Renal cortical epithelial cell (primary cell): ENCODE measurements around the gene RPTOR. TPM values are rescaled to one million over a fixed set of nuclear protein-coding genes. Genes with fewer than 3 reads are reported as not detected.
"Not testable (repeated sequence)": the region's sequence is repeated elsewhere in the genome, so short reads cannot be mapped to it uniquely, and the experiment has no call there.

Experiments used
- DNase-seq: peaks from one replicate; pipeline ENCODE4 v3.0.0-alpha.2; 2011; ENCODE audit warnings: low read depth
- total RNA-seq: library from RNA; depleted of rRNA; stranded (reverse); fragments of >200 nt; gene quantifications from 2 replicates; pipeline ENCODE4 v1.2.3, GENCODE V29; 2014

RPTOR gene
- total RNA-seq, 1 donor from 2014 or later = 35.5 TPM

DNA sequence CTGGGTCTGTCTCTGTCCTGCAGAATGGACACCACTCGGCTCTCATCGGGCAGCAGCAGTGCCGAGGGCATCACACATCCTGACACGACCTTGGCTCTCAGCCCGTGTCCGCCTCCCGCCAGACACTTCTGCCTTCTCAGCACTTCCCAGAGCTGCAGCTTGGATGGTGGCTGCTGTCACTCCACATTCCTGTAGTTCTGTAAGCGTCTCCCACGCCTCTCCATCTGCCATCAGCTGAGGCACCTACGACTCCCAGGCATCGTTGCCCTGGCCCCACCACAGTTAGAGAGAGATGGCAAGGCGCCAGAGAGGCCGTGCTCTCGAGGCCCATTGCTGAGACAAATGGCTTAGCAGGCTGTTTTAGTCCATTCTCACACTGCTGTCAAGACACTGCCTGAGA is 251.1 kb downstream of the RPTOR start:
- no peak for DNase-seq

DNA sequence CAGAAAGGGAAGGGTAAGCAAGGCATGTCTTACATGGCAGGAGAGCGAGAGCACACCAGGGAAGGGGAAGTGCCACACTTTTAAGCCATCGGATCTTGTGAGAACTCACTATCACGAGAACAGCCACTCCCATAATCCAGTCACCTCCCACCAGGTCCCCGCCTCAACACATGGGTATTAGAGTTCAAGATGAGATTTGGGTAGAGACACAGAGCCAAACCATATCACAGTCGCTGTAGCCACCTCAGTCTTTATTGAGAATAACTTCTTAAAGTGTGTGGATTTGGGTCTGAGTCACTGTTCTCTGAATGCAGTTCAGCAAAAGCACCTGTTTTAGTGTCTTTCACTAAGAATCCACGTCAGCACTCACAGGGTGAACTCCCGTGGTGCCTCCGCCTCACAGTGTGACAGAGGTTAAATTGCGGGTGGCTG is 251.8 kb downstream of the RPTOR start:
- DNase-seq = no peak

DNA sequence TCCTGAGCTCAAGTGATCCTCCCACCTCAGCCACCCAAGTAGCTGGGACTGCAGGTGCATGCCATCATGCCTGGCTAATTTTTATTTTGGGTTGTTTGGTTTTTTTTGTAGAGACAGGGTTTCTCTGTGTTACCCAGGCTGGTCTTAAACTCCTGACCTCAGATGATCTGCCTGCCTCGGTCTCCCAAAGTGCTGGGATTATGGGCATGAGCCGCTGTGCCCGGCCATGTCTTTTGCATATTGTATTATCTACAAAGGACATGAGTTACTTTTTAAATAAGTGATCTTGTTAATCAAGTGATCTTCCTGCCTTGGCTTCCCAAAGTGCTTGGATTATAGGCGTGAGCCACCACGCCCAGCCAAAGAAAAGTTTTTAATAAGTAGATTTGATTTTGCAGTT is 252.6 kb downstream of the RPTOR start:
- not testable (repeated sequence) for DNase-seq

DNA sequence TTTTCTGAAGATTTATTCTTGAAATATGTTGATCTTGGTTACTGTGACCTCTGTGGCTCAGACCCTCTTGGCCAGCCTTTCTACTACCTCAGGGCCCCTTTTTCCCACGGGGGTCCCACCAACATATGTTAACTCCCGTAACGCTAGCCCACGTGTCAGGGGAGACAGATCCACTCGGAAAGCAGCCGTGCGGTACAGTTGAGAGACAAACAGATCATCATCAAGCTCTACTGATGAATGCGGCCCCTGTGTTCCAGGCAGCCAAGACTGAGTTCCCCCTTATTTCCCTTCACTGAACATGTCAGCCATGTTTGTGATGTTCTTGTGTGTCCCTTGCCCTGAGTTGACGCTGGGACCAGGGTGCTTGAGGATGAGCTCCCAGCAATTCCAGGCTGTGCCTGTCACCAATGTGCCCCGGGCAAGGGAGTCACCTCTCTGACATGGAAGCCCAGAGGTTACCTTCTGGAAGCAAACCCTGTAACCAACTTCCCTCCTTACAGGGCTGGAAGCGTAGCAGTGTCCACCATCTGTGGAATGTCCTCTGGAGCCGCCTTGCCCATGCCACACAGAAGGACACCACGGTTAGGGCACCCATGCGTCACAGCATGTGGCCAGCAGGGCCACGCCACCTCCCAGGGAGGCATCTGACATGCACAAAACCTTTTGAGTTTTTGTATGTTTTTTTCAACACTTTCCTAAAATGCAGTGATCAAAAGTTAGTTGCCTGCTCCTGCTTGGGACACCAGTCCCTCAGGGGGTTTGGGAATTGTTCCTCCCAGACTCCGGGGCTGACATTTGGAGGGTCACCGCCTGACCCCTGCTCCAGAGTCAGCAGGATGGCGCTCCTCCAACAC is 253.3 kb downstream of the RPTOR start:
- DNase-seq = no peak

DNA sequence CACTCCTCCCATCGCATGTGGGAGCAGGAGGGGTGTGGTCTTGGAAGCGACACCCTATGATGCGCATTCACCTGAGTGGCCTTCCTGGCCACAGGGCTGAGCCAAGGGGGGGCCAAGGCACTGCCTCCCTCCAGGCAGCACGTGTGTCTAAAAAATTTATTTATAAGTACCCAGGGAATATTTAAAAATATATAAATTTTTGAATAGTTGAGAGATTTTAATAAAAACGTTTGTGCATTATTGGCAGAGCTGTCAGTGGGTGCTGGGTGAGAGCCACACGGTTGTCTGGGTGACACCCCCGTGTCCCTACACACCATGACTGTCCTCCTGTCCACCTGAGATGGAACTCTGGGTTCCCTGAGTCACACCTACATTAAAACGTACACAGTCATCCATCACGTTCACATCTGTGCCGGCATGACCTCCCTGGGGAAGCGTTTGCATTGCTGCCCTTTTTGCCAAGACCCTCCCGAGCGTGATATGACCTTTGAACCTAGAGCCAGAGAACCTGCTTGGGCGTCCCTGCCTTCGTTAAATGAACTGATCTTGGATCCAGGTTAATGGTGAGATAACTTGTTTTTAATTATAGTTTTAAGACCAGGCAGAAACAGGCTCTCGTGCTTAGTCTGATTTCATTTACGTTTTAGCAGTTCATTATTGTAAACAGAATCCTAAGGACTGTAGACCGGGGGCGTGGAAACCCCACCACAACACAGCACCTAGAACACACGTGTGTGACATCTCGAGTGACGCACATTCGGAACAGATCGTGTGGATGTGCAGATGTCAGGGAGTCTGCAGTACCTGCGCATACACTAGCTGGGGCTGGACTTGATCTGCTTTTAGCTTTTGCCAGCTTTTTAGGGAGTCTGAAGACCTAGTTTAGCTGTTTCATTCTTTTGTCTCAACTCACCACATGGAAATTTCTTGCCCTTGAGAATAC is 254.2 kb downstream of the RPTOR start:
- DNase-seq = no peak

DNA sequence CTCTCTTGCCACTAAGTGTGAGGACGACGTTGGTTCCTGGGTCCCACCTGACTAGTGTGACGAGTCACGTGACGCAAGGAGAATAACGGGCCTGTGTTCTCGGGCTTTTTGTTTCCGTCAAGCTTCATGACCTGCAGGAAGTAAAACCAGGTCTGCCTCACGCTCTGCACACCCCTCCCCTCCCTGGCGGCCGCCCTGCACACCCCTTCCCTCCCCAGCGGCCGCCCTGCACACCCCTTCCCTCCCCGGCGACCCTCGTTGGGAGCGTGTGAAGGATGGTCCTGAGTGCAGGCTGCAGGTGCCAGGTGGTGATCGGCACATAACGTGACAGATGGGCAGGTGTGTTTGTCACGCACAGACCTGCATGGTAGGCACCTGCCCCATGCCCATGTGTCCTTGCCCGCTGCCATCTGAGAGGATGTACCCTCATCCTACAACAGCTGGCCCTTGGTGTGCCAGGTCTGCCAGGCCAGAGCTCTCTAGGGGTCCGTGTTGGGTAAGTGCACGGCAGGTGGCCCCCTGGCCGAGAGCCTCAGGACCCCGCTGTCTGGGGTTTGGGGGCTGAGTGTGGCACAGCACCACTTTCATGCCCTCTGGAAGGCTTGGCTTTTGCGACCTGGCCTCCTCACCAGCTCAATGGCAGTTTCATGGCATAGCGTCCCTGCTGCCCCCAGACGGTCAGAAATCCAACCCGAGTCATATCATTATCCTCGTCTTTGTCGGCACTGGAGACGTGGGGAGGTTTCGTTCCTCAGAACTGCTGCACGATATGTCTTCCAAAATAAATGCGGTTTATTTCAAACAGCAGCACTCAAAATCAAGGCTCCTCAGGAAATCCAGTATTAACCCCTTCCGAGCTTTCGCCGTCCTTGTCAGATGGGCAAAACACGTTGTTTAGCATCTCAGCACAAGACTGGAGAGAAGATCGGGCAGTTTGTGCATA is 255.2 kb downstream of the RPTOR start:
- no peak for DNase-seq

DNA sequence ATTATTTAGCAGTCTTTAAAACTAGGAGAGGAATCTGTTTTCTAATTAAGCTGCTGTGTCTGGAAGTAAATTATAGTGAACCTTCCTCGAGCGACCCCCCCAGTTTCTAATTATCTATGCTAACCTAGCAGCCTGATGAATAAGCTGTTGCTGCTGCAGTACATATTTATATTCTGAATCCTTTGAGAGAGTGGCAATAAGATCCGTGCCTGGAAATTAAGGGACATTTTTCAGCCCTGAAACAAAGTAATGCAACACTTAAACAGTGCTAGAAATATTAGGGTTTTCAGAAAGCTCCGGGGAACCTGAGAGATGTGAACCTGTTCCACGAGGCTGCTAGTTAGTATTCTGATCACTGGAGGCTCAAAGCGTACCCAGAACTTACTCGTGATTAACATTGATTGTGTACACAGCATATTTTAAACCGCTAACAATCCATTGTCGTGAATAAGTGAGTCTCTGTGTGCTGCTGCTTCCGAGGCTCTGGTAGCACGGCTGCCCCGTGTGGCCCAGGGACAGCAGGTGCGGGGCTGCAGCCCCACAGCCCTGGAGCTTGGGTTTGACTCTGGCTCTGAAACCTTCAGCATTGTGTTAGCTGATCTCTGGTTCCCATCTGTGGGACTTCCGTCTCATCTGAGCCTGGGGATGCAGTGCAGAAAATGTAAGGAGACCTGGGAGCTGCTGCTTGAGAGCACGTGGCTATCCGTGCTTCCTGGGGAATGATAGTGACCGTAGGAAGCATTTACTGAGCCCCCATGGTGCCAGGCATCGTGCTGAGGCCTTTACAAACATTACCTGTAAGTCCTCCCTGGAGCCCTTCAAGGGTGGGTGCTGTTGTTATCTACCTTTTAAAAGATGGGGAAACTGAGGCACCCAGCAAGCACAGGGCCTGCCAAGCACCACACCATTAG is 256.1 kb downstream of the RPTOR start:
- no peak for DNase-seq

DNA sequence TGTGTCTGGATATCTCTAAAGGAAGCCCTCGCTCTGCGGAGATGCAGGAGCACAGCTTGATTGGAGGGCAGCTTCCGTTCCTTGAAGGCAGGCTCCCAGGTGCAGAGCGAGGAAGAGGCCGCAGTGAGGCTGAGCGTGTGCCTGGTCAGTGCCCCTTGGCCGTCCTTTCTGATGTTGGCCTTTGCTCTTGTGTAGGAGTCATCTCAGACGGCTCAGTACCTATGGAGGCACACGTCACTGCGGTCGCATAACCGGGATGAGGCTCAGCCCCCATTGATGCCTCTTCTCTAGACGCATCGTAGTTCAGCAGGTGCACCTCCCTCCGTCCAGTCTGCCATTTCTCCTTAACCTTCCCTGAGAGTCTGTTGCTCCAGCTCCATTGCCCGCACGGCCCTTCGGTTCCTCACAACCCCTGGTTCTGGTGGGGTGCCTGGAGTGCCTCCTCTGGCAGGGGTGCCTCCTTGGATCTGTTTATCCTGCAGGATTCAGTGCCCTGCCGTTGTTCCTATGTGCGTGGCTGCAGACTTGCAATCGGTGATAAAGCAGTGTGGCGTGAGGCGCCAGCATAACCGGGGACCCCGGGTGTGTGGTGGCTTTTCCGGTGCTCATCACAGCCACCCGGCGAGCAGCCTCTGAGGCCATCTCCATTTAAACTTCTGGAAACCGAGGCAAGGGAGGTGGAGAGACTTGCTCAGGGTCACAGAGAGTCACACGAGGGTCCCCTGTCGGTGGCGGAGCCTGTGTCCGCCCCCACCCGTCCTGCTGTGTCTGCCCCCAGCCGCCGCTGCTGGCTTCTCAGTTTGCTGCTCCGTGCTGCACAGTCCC is 258.2 kb downstream of the RPTOR start:
- DNase-seq = no peak

DNA sequence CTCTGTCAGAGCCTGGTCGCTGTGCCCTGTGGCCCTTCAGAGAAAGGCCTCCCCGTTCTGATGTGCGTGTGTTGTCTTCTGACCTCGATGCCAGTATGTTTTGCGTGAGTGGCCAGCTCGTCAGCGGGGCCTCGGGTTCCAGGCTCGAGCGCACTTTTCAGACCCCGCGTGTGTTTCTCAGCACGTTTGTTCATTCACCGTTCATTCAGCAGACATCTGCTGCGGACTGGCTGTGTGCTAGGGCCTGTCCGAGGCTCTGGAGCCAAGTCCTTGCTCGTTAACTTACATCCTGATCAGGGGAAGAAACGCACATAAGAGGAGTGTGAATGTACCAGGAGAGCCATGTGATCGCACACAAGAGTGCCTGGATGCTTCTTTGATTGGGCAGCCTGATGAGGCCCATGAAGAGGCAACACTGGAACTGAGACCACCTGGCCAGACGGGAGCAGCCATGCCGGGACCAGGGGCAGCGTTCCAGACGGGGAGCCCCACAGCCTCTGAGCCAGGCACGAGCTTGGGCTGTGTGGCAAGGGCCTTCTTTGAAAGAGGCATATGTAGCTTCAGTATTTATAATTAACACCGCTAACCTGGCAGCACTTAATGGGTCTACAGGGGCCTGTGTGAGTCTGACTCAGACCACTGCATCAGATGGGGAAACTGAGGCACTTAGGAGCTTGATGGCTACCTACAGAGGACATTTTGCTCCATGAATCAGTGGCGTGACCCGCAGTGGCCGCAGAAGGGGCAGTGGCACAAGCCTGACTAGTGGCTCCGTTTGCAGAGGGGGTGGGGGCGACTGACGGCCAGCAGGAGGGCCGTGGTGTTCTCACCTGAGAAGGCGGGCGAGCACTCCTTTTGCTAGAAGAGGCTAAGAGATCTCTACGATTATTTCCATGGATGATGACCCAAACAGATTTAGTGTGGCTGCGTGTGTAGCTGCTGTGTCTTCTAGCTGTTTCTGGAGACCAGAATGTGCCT is 259.1 kb downstream of the RPTOR start:
- no peak for DNase-seq

DNA sequence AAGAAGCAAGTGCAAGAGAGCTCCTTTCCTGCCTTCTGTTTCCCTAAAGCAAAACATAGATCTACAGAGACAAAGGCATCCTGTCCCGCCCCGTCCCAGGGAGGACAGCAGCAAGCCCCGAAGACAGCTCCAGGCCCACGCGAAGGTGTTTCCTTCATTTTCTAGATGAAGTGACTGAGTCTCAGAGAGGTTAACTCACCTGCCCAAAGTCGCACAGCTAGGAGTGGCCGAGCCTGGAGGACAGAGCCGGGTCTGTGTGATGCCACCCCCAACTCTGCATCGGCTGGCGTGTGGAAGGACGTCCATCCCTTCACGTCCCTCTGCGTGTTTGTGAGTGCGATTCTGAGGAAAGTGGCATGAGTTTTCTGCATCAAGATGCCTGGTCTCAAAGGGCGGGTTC is 259.8 kb downstream of the RPTOR start:
- no peak for DNase-seq

DNA sequence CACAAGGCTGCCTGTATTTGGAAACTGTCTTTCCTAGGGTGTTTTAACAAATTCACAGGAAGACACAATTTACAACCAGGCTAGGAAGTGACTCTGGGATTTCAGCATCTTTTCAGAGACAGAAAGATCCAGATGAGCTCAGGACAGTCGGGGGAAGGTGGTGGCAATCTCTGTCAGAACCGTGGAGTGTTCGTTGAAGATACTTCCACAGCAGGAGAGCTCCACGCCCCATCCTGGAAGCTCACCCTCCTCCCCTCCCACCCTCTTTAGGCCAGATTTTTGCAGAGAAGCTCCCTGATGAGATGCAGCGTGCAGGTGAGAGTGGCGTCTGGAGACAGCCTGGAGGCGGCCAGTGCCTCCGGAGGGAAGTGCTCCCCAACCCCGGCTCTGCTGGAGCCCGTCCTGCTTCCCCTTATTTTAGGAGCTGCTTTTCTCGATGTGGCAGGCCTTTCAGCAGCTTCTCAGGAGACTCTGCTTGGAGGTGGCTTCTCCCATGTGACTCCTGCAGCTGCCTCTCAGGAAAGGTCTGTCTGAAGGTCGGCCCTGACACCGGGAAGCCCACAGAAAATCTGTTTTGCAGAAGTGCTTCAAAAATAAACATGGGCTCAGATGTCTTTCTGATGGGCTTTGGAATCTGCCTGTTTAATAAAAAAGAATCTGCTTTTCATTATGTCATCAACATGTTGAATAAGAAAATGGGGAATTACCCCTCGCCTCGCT is 260.6 kb downstream of the RPTOR start:
- no peak for DNase-seq

DNA sequence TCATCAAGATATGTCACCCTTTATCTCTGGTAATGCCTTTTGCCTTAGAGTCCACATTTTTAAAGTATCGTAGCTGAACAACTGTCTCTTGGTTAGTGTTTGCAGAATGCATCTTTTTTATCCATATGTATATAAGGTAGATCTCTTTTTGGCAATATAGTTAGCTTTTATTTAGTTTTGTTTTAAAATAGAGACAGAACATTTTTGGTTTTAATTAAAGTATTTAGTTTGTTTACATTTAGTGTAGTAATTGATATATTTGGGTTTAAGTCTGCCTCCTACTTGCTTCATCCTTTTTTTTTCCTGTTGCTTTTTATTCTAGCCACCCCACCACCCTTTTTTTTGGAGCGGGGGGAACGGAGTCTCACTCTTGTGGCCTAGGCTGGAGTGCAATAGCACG is 262.4 kb downstream of the RPTOR start:
- no peak for DNase-seq

DNA sequence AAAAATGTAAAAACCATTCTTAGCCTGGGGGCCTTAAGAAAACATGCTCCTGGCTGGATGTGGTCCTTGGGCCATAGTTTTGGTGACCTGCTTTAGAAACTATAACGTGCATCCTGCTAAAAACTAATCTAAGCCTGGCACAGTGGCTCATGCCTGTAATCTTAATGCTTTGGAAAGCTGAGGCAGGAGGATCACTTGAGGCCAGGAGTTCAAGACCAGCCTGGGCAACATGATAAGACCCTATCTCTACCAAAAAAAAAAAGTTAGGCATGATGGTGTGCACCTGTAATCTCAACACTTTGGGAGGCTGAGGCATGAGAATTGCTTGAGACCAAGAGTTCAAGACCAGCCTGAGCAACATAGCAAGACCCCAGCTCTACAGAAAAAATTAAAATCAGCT is 263.2 kb downstream of the RPTOR start:
- no peak for DNase-seq

DNA sequence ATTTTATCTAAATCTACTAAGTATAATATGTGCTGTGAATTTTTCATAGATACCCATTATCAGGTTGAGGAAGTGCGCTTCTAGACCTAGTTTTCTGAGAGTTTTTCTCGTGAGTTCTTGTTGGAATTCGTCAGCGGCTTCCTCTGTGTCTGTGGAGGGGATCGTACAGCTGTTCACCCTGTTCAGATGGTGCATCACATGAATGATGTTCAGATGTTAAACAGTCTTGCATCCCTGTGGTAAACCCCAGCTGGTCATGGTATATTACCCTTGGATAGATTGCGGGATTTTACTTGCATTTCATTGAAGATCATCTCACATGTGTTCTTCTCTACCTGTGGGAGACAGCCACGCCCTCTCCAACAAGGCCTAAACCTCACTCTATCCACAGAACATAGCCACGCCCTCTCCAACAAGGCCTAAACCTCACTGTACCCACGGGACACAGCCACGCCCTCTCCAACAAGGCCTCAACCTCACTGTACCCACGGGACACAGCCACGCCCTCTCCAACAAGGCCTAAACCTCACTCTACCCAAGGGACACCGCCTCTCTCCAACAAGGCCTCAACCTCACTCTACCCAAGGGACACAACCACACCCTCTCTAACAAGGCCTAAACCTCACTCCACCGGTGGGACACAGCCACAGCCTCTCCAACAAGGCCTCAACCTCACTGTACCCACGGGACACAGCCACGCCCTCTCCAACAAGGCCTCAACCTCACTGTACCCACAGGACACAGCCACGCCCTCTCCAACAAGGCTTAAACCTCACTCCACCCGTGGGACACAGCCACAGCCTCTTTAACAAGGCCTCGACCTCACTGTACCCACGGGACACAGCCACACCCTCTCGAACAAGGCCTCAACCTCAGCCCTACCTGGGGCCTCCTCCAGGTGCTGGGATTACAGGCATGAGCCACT is 266.8 kb downstream of the RPTOR start:
- no peak for DNase-seq

DNA sequence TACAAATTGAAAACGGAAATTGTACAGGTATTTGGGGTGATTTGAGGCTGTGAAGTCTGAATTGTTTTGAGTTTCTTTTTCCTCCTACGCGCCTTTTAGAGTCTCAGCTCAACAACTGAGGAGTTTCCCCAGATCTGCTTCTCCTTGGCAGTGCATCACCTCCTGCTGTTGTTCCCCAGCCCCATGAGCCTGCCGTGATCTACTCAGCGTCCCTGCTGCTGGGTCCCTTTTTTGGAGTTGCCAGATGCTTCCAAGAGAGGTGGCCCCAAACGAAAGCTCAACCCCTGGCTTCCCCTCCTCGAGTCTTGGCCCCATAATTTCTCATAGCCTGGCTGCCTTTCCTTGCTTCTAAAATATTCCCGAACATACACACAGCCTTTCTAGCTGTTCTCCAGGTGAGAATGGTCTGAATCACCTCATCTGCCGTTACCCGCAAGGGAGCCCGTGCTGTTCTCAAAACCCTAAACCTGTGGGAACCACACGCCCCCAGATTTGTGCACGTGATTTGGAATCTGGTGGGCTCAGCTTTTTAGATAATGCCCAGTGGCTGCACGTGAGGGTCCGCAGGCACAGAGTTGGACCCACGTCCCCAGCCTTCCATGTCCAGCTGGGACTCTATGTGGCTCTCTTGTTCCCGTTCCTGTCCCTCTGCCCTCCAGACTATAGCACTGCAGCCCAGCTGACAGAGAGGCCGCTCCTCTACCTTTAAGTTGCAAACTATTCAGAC is 267.9 kb downstream of the RPTOR start:
- DNase-seq = no peak

DNA sequence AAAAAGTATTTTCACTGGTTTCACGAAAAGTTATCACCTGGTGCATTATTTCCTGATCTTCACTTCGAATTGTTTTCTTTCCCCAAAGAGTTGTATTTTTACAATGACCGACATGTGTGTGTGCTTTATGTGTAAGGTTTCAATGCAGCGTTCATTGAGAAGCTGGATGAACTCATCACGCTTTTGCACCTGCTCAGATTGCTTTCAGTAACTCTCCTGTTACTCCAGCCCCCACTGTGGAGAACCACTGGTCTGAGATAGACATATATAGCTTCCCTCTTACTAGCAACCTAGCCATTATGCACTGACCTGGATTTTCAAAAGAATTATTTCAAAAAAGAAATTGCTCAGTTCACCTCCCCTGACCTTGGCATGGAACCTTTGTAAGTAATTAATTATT is 268.7 kb downstream of the RPTOR start:
- DNase-seq = no peak
